K562 (cell line): Measurements from ENCODE around the gene RAB3IP. TPM values are rescaled to one million over a fixed set of nuclear protein-coding genes. Genes with fewer than 3 reads are reported as not detected.

Experiments
- NR4A1 ChIP-seq, 2 experiments: fragments of 250-450 bp in 1 of 2; fragments of 450-650 bp in 1 of 2; sonication (Bioruptor Pico) in 1 of 2; IDR thresholded peaks; 2 replicates each; pipeline versions ENCODE4 v1.4.0 to v1.6.1; 2016 to 2020; ENCODE audit warnings: mild to moderate bottlenecking in 2 of 2, missing compliant biosample characterization in 1 of 2, missing genetic modification characterization in 1 of 2, moderate library complexity in 1 of 2
- NRF1 ChIP-seq, 2 experiments: fragments of 450-650 bp; IDR thresholded peaks in 1 of 2; conservative IDR thresholded peaks in 1 of 2; 2 replicates each; pipeline ENCODE4 v1.6.1; 2014; ENCODE audit warnings: mild to moderate bottlenecking in 2 of 2
- RNF2 ChIP-seq: sonication (generic); IDR thresholded peaks from 2 replicates; pipeline ENCODE4 v1.6.1; 2016
- SAP30 ChIP-seq: fragments of 200-600 bp; sonication (generic); IDR thresholded peaks from 2 replicates; pipeline ENCODE4 v1.6.1; 2012; ENCODE audit warnings: borderline replicate concordance, low read depth, mild to moderate bottlenecking, moderate library complexity, low read length, control low read depth, inconsistent platforms; ENCODE audit not compliant: insufficient read depth, poor library complexity, severe bottlenecking
- SIX5 ChIP-seq, 2 experiments: IDR thresholded peaks; 2 replicates each; pipeline ENCODE4 v1.6.1; 2011; ENCODE audit warnings: low read length in 2 of 2, borderline replicate concordance in 1 of 2, low read depth in 1 of 2, mild to moderate bottlenecking in 1 of 2, moderate library complexity in 1 of 2; ENCODE audit not compliant: insufficient read depth in 1 of 2
- SMAD4 ChIP-seq: fragments of 250-450 bp; sonication (Bioruptor Pico); conservative IDR thresholded peaks from 2 replicates; pipeline ENCODE4 v1.8.0; 2021; ENCODE audit warnings: inconsistent platforms, mild to moderate bottlenecking, moderate library complexity
- XRCC5 ChIP-seq: fragments of 200-400 bp; formaldehyde crosslinking; IDR thresholded peaks from 2 replicates; pipeline ENCODE4 v1.6.1; 2017; ENCODE audit warnings: low read depth, mild to moderate bottlenecking, low read length
- ZMIZ1 ChIP-seq, 2 experiments: fragments of 150-350 bp in 1 of 2; IDR thresholded peaks; 2 replicates each; pipeline ENCODE4 v1.6.1; 2012 to 2016; ENCODE audit warnings: low read depth in 2 of 2, low read length in 2 of 2, mild to moderate bottlenecking in 1 of 2, moderate library complexity in 1 of 2
- ZNF316 ChIP-seq: fragments of 450-650 bp; IDR thresholded peaks from 2 replicates; pipeline ENCODE4 v1.6.1; 2016
- ZNF398 ChIP-seq: fragments of 250-450 bp; sonication (Bioruptor Pico); IDR thresholded peaks from 2 replicates; pipeline ENCODE4 v1.8.0; 2021; ENCODE audit warnings: moderate library complexity, mild to moderate bottlenecking, inconsistent platforms
- ZNF551 ChIP-seq: fragments of 250-450 bp; sonication (Bioruptor Pico); IDR thresholded peaks from 2 replicates; pipeline ENCODE4 v1.5.0; 2021; ENCODE audit warnings: mild to moderate bottlenecking, moderate library complexity
- ZNF584 ChIP-seq: fragments of 200-800 bp; sonication (Bioruptor generic); IDR thresholded peaks from 2 replicates; pipeline ENCODE4 v1.6.1; 2016; ENCODE audit warnings: low read depth, mild to moderate bottlenecking, missing genetic modification characterization, missing compliant biosample characterization
- polyA plus RNA-seq, 8 experiments: library from polyadenylated mRNA; depleted of rRNA in 4 of 8; stranded (reverse) in 5 of 8; unstranded in 3 of 8; fragments of >200 nt; fragmentation: Nextera tagmentation in 2 of 8; fragmentation: Illumina TruSeq in 1 of 8; extraction: Ambion mirVana in 2 of 8; extraction: Trizol in 1 of 8; gene quantifications; 2 replicates each; pipeline versions ENCODE4 v1.2.1 to v1.2.3, GENCODE V29; 2011 to 2014; ENCODE audit warnings: inconsistent platforms in 1 of 8, missing spikeins in 1 of 8
- total RNA-seq, 7 experiments: library from RNA; depleted of rRNA in 6 of 7; stranded (reverse); fragments of >200 nt in 6 of 7; fragmentation: Illumina TruSeq in 2 of 7; extraction: Trizol in 2 of 7; gene quantifications; 2 replicates each; pipeline versions ENCODE4 v1.2.1 to v1.2.3, GENCODE V29; 2011 to 2021; ENCODE audit warnings: low replicate concordance in 1 of 7

Gene RAB3IP
- total and polyA plus RNA-seq, 9 of the 15 experiments (the other 6 are each of a cell fraction or from before 2014, with no cell fraction given): 5.6 to 25.5 (median 11.3) TPM

GRCh38 chr12:69738351-69739286, at the start of gene RAB3IP (continued):
- TF ChIP-seq ZMIZ1 (IDR thresholded peaks at IDR 0.05; ENCODE audit: low read depth in 2 of 2, low read length in 2 of 2) (no peak), ZNF316 (no peak), SMAD4 (CRISPR knock-in tag) (0 out of 2 replicates have a peak, but pooled peaks have one; percentile 15), NR4A1 (CRISPR knock-in tag; IDR thresholded peaks at IDR 0.05) (no peak), NR4A1 (tag; IDR thresholded peaks at IDR 0.05) (no peak), ZNF584 (CRISPR knock-in tag) (no peak), ZNF398 (CRISPR knock-in tag) (no peak), ZNF551 (CRISPR knock-in tag) (no peak), RNF2 (no peak), XRCC5 (no peak), SAP30 (no peak), NRF1 (conservative IDR thresholded peaks at IDR 0.05 in 1 of 2, IDR thresholded peaks at IDR 0.05 in 1 of 2) (peak; percentile 87 to 89), SIX5 (IDR thresholded peaks at IDR 0.05; ENCODE audit: borderline replicate concordance in 1 of 2, insufficient read depth in 1 of 2, low read depth in 1 of 2, low read length in 2 of 2) (no peak)
